ENCODE data around the gene FHOD3.

DNA sequence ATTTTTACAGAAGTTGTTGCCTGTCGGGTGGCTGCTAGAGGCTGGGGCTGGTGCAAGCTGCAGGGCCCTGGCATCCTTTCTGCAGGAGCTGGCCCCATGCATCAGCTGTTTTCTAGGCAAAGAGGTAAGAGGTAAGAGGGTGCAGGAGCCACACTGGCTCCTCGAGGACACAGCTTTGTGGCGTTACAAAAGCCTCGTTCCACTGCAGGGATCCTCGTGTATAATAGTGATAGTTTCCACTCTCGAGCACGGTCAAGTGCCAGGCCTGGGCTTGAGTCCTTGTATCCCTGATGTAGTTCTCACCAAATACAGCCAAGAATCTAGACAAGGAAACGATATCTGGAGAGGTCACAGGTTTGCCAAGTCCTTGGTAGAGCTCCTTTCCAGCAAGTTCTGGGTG, 33.2 kb upstream of the FHOD3 start:
- TF ChIP-seq, protein P1, sequence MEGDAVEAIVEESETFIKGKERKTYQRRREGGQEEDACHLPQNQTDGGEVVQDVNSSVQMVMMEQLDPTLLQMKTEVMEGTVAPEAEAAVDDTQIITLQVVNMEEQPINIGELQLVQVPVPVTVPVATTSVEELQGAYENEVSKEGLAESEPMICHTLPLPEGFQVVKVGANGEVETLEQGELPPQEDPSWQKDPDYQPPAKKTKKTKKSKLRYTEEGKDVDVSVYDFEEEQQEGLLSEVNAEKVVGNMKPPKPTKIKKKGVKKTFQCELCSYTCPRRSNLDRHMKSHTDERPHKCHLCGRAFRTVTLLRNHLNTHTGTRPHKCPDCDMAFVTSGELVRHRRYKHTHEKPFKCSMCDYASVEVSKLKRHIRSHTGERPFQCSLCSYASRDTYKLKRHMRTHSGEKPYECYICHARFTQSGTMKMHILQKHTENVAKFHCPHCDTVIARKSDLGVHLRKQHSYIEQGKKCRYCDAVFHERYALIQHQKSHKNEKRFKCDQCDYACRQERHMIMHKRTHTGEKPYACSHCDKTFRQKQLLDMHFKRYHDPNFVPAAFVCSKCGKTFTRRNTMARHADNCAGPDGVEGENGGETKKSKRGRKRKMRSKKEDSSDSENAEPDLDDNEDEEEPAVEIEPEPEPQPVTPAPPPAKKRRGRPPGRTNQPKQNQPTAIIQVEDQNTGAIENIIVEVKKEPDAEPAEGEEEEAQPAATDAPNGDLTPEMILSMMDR (IDR thresholded peaks at IDR 0.05): no peak
- no peak for TF ChIP-seq EZH2 (IDR thresholded peaks at IDR 0.05; ENCODE audit: borderline replicate concordance, insufficient read depth, low read depth, low read length, poor library complexity, severe bottlenecking)

All from B cell (primary cell).